NT2/D1 (cell line): ENCODE results near the gene GNAL.

Experiments
- DNase-seq: peaks from one replicate; pipeline ENCODE4 v3.0.0-alpha.2; 2011; ENCODE audit warnings: low read depth, low spot score
- H3K27me3 ChIP-seq: 2 replicates; pipeline ENCODE4 v1.6.0; 2011; ENCODE audit warnings: mild to moderate bottlenecking; ENCODE audit not compliant: insufficient read length, insufficient read depth
- H3K36me3 ChIP-seq: 2 replicates; pipeline ENCODE4 v1.6.1; 2011; ENCODE audit warnings: mild to moderate bottlenecking, low read length, mixed read lengths; ENCODE audit not compliant: insufficient read depth, insufficient read length
- H3K4me1 ChIP-seq: 2 replicates; pipeline ENCODE4 v1.5.1; 2011; ENCODE audit not compliant: insufficient read depth, insufficient read length
- H3K4me3 ChIP-seq: 2 replicates; pipeline ENCODE4 v1.5.1; 2011; ENCODE audit warnings: low read depth; ENCODE audit not compliant: insufficient read length
- H3K9ac ChIP-seq: 2 replicates; pipeline ENCODE4 v1.6.0; 2011; ENCODE audit warnings: low read depth; ENCODE audit not compliant: insufficient read length
- H3K9me3 ChIP-seq: 2 replicates; pipeline ENCODE4 v1.5.1; 2011; ENCODE audit warnings: mild to moderate bottlenecking, low read length; ENCODE audit not compliant: insufficient read depth
- SUZ12 ChIP-seq: IDR thresholded peaks from 2 replicates; pipeline ENCODE4 v1.6.1; 2011; ENCODE audit not compliant: insufficient read length, insufficient read depth; ENCODE audit errors: extremely low read depth
- YY1 ChIP-seq: IDR thresholded peaks from 2 replicates; pipeline ENCODE4 v1.6.1; 2011; ENCODE audit not compliant: insufficient read length, insufficient read depth
- ZNF274 ChIP-seq: IDR thresholded peaks from 2 replicates; pipeline ENCODE4 v1.6.1; 2011; ENCODE audit warnings: mild to moderate bottlenecking, low read depth, low read length

GNAL gene

DNA sequence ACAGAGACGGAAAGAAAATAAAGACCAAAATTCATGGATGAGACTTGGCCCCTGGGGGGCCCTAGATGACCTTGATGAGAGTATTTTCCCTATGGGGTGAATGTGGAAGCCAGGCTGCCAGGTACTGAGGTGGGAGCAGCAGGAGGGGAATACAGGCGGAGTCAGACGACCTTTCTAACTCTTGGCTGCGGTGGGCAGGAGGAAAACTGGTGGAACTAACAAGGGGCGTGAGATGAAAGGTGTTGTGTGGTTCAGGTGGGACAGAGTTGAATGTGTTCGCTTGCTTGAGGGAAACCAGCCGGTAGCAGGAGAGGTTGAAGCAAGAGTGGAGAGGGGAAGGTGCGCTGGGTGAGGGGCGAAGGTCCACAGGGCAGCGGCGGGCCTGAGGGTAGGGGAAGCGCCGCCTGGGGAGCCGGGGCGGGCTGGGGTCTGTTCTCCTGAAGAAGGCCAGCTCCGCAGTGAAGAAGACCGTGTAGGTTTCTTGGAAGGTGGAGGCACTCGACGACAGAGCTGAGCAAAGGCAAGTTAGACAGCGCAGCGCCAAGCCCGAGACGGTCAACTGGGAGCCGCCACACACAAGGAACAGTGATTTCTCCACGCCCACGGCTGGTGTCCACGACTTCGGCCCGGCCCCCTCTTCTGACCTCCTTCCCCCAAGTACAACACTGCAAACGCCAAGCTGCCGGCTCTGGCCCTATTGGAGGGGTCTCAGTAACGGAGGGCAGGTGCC lies 61.7 kb downstream of the GNAL start:
- no peak for DNase-seq
- no peak overlapping the region for H3K9ac ChIP-seq
- no peaks in the 10 kb centered on the region for H3K4me1 ChIP-seq
- no peak overlapping the region for H3K4me3 ChIP-seq
- no peaks in the 10 kb centered on the region for H3K36me3 ChIP-seq
- no peaks in the 10 kb centered on the region for H3K9me3 ChIP-seq
- no peak for TF ChIP-seq SUZ12
- no peak for TF ChIP-seq YY1
- no peak for TF ChIP-seq ZNF274
- peaks cover 33% of the 10 kb centered on the region for H3K27me3 ChIP-seq

- H3K4me1 ChIP-seq = no peaks in the 10 kb centered on the region
- no peaks in the 10 kb centered on the region for H3K9me3 ChIP-seq
- no peak for DNase-seq
- peaks cover 33% of the 10 kb centered on the region for H3K27me3 ChIP-seq
- H3K4me3 ChIP-seq = peak overlapping the region; percentile 43
- TF ChIP-seq YY1 (no peak), SUZ12 (no peak), ZNF274 (no peak)
- no peaks in the 10 kb centered on the region for H3K36me3 ChIP-seq
- peak overlapping the region; percentile 61 for H3K9ac ChIP-seq
Measured at GRCh38 chr18:11751341-11752115, 62.5 kb downstream of the GNAL start.

GRCh38 chr18:11752116-11752911 lies 63.2 kb downstream of the GNAL start:
- H3K27me3 ChIP-seq = peaks cover 33% of the 10 kb centered on the region
- H3K4me1 ChIP-seq = no peaks in the 10 kb centered on the region
- H3K9me3 ChIP-seq = no peaks in the 10 kb centered on the region
- TF ChIP-seq ZNF274 (no peak), SUZ12 (no peak), YY1 (no peak)
- no peaks in the 10 kb centered on the region for H3K36me3 ChIP-seq
- peak overlapping the region; percentile 43 for H3K4me3 ChIP-seq
- DNase-seq = no peak
- H3K9ac ChIP-seq = peak overlapping the region; percentile 61

GRCh38 chr18:11754979-11755378 lies 65.9 kb downstream of the GNAL start:
- TF ChIP-seq SUZ12 (no peak), YY1 (no peak), ZNF274 (no peak)
- H3K4me1 ChIP-seq = no peaks in the 10 kb centered on the region
- peaks cover 32% of the 10 kb centered on the region for H3K27me3 ChIP-seq
- no peak for DNase-seq
- no peaks in the 10 kb centered on the region for H3K9me3 ChIP-seq
- no peaks in the 10 kb centered on the region for H3K36me3 ChIP-seq
- H3K9ac ChIP-seq = no peak overlapping the region
- no peak overlapping the region for H3K4me3 ChIP-seq

DNA sequence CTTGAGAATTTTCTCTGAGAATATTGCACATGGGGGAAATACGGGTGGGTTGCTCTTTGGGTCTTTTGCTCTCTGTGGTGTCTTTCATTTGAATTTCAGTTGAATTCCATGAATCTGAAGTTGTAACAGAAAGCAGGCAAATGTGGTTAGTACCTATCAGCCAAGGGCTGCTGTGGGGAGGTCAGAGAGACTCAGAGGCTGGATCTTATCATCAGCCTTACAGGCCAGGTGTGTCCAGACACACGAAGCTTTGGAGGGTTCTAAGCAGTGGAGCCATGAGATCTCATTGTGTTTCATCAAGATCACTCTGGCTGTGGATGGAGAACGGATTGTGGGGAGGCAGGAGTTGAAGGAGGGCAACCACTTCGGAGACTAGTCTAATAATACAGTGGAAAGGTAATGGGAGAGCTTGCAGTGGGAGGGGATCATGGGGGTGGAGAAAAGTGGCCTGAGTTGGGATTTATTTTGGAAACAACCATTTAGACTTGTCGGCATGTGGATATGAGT lies 68.1 kb downstream of the GNAL start:
- TF ChIP-seq SUZ12 (no peak), YY1 (no peak), ZNF274 (no peak)
- H3K36me3 ChIP-seq = no peaks in the 10 kb centered on the region
- H3K9ac ChIP-seq = no peak overlapping the region
- H3K4me1 ChIP-seq = peaks cover 5% of the 10 kb centered on the region
- no peaks in the 10 kb centered on the region for H3K9me3 ChIP-seq
- H3K27me3 ChIP-seq = peaks cover 12% of the 10 kb centered on the region
- no peak overlapping the region for H3K4me3 ChIP-seq
- DNase-seq = no peak

DNA sequence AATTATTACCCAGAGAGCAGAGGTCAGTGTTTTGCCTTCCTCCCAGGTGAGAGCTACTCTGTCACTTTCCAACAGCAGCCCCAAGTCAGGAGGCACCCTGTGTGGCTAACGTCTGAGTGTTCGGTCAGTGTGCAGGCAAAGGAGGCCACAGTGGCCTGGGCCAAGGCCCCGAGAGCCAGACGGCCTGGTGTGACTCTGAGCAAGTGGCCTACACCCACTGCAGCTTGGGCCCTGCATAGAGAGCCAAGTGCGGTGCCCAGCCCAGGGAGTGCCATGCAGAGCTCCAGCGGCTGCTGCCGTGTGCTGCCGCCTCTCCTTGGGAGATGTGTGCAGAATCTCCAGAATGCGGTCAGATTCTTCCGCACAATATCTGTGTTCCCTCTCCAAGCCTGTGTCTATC lies 70.4 kb downstream of the GNAL start:
- peaks cover 6% of the 10 kb centered on the region for H3K4me1 ChIP-seq
- peak overlapping the region; percentile 21 for H3K9ac ChIP-seq
- no peaks in the 10 kb centered on the region for H3K27me3 ChIP-seq
- no peaks in the 10 kb centered on the region for H3K36me3 ChIP-seq
- TF ChIP-seq SUZ12 (no peak), YY1 (no peak), ZNF274 (no peak)
- no peak overlapping the region for H3K4me3 ChIP-seq
- H3K9me3 ChIP-seq = no peaks in the 10 kb centered on the region
- no peak for DNase-seq

GRCh38 chr18:11760498-11761167 lies 71.6 kb downstream of the GNAL start:
- Histone ChIP-seq H3K9ac (no peak overlapping the region), H3K4me1 (peaks cover 6% of the 10 kb centered on the region), H3K9me3 (no peaks in the 10 kb centered on the region), H3K36me3 (no peaks in the 10 kb centered on the region), H3K27me3 (no peaks in the 10 kb centered on the region), H3K4me3 (no peak overlapping the region)
- TF ChIP-seq SUZ12 = no peak
- no peak for TF ChIP-seq ZNF274
- no peak for TF ChIP-seq YY1
- no peak for DNase-seq
